Type B pancreatic cell (in vitro differentiated cells): ENCODE measurements around the gene NOSTRIN. TPM values are rescaled to one million over a fixed set of nuclear protein-coding genes. Genes with fewer than 3 reads are reported as not detected.
"Not testable (repeated sequence)": the region's sequence is repeated elsewhere in the genome, so short reads cannot be mapped to it uniquely, and the experiment has no call there.

Experiments
- DNase-seq: peaks from one replicate; pipeline ENCODE4 v3.0.0; 2021; ENCODE audit warnings: mixed read lengths; ENCODE audit not compliant: unreplicated experiment; ENCODE audit errors: extremely low spot score
- H3K27ac Mint-ChIP-seq: 2 replicates; pipeline ENCODE4 v1.8.0; 2021; ENCODE audit warnings: mild to moderate bottlenecking, mixed read lengths
- H3K27me3 Mint-ChIP-seq: 2 replicates; pipeline ENCODE4 v1.8.0; 2021; ENCODE audit warnings: mixed read lengths
- H3K36me3 Mint-ChIP-seq: 2 replicates; pipeline ENCODE4 v1.8.0; 2021; ENCODE audit warnings: mixed read lengths
- H3K4me1 Mint-ChIP-seq: one replicate; pipeline ENCODE4 v1.8.0; 2021; ENCODE audit warnings: mixed read lengths; ENCODE audit not compliant: unreplicated experiment
- H3K4me3 Mint-ChIP-seq: 2 replicates; pipeline ENCODE4 v1.8.0; 2021; ENCODE audit warnings: mild to moderate bottlenecking, mixed read lengths
- H3K9me3 Mint-ChIP-seq: 2 replicates; pipeline ENCODE4 v1.8.0; 2021; ENCODE audit warnings: mixed read lengths
- total RNA-seq: library from RNA; stranded (reverse); gene quantifications from 2 replicates; pipeline ENCODE4 v1.2.1, GENCODE V29; 2021; ENCODE audit warnings: low replicate concordance
- TF ChIP-seq, protein P1 (sequence below): fragments of 200-600 bp; sonication (generic); conservative IDR thresholded peaks from 2 replicates; pipeline ENCODE4 v1.5.0; 2021; ENCODE audit warnings: antibody characterized with exemption, mild to moderate bottlenecking

The NOSTRIN gene
- total RNA-seq, 1 donor from 2014 or later: 2.5 TPM

DNA sequence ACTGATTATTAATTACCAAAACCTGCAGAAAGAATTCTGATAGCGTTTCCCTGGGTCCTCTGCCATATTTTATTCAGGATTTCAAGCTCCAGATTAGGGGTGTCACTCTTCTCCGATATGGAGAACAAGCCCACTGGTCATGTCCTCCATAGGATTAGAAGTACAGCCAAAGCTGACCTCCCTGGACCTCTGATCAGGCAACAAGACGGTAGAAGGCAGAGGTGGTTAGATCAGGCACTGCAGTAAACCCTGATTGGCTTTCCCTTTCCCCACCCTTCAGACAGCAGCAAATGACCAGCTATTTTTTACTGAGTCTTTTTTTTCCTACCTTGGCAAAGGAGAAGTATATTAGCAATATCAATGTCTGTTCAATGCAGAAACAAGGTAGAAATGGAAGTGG lies 50.0 kb downstream of the NOSTRIN start:
- H3K27me3 Mint-ChIP-seq: no peaks in the 10 kb centered on the region
- H3K27ac Mint-ChIP-seq: no peak overlapping the region
- H3K9me3 Mint-ChIP-seq: no peaks in the 10 kb centered on the region
- TF ChIP-seq, protein P1, sequence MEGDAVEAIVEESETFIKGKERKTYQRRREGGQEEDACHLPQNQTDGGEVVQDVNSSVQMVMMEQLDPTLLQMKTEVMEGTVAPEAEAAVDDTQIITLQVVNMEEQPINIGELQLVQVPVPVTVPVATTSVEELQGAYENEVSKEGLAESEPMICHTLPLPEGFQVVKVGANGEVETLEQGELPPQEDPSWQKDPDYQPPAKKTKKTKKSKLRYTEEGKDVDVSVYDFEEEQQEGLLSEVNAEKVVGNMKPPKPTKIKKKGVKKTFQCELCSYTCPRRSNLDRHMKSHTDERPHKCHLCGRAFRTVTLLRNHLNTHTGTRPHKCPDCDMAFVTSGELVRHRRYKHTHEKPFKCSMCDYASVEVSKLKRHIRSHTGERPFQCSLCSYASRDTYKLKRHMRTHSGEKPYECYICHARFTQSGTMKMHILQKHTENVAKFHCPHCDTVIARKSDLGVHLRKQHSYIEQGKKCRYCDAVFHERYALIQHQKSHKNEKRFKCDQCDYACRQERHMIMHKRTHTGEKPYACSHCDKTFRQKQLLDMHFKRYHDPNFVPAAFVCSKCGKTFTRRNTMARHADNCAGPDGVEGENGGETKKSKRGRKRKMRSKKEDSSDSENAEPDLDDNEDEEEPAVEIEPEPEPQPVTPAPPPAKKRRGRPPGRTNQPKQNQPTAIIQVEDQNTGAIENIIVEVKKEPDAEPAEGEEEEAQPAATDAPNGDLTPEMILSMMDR: no peak
- no peak overlapping the region for H3K4me3 Mint-ChIP-seq
- no peak for DNase-seq
- peaks cover 11% of the 10 kb centered on the region for H3K4me1 Mint-ChIP-seq
- H3K36me3 Mint-ChIP-seq: peaks cover 21% of the 10 kb centered on the region

DNA sequence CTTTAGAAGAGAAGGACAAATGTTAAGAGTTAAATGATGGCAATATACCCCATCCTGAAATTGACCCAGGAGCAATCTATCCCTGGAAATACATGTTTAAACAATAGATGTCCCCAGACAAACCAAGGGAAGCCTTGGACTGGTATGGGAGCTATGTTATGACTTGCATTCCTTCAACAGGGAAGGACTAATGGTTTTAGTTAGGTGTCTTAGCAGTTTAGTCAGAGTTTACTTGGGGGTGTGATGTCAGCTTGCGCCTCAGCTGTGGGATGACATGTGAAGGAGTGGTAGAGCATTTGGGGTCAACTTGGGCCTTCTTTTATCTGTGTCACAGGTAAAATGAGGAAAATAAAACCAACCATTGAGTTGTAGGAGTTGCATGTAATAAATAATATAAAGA lies 51.0 kb downstream of the NOSTRIN start:
- Mint-ChIP-seq H3K27me3 (no peaks in the 10 kb centered on the region), H3K4me3 (no peak overlapping the region), H3K27ac (no peak overlapping the region), H3K9me3 (no peaks in the 10 kb centered on the region), H3K36me3 (peaks cover 21% of the 10 kb centered on the region), H3K4me1 (peaks cover 11% of the 10 kb centered on the region)
- TF ChIP-seq, protein P1: no peak
- DNase-seq: no peak

DNA sequence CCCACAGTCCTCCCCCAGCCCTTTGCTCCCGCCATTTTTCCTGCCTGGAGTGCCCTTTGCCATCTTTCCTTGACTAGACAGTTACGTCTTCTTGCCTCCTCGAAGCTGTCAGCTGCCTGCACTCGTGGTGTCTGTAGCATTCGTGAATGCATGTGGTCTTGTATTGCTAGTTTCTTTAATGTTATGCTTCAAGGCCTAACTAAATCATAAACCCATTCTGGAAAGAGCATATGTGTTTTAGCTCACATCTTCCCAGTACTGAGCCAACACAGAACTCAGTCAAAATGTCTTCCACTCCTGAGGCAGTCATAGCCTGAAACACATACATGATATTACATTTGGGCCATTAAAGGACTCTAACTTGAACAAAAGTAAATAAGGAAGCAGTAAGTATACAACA lies 52.2 kb downstream of the NOSTRIN start:
- Mint-ChIP-seq H3K4me3 (no peak overlapping the region), H3K27ac (no peak overlapping the region), H3K9me3 (no peaks in the 10 kb centered on the region), H3K27me3 (no peaks in the 10 kb centered on the region), H3K4me1 (peaks cover 11% of the 10 kb centered on the region), H3K36me3 (peaks cover 21% of the 10 kb centered on the region)
- TF ChIP-seq, protein P1: no peak
- no peak for DNase-seq

DNA sequence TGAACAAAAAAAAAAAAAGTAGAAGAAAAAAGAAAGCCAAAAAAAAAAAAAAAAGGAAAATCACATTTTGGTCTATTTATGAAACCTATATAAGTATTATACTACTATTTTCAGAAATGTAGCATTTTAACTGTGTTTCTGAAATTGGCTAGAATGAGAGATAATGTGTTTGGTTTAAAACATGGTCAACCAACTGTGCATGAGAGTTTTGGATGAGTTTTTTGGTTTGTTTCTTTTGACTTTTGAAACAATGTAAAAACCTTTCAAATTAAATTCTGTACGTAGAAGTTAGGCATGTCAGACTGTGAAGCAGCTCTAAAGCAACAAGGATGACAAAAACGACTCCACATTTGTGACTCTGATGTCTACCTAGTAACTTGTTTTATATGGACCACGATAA lies 53.2 kb downstream of the NOSTRIN start:
- Mint-ChIP-seq H3K4me1 (peaks cover 11% of the 10 kb centered on the region), H3K4me3 (no peak overlapping the region), H3K27ac (no peak overlapping the region), H3K36me3 (peaks cover 21% of the 10 kb centered on the region), H3K9me3 (no peaks in the 10 kb centered on the region), H3K27me3 (no peaks in the 10 kb centered on the region)
- TF ChIP-seq, protein P1: no peak
- no peak for DNase-seq

DNA sequence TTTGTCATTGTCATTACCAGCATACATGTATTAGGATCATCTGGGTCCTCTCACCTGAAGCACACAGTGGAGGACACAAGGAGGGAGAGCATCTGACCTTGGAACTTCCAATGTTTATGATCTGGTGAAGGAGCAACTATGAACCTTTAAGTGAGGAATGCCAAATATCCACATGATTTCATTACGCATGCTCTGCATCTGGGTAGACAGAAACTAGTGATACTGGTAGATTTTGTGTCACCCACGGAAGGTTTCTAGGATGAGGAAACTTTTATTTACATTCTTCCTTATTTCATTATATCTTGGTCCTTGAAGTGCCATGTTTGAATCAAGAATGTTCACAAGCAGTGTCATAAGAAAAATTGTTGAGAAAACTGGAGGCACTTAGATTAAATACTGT lies 55.7 kb downstream of the NOSTRIN start:
- Mint-ChIP-seq H3K27me3 (no peaks in the 10 kb centered on the region), H3K4me1 (peaks cover 11% of the 10 kb centered on the region), H3K4me3 (no peak overlapping the region), H3K27ac (no peak overlapping the region), H3K36me3 (peaks cover 18% of the 10 kb centered on the region), H3K9me3 (no peaks in the 10 kb centered on the region)
- no peak for DNase-seq
- TF ChIP-seq, protein P1: no peak

DNA sequence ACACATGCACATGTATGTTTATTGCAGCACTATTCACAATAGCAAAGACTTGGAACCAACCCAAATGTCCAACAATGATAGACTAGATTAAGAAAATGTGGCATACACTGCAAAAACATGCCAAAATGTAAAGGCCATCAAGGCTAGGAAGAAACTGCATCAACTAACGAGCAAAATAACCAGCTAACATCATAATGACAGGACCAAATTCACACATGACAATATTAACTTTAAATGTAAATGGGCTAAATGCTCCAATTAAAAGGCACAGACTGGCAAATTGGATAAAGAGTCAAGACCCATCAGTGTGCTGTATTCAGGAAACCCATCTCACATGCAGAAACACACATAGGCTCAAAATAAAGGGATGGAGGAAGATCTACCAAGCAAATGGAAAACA lies 64.7 kb downstream of the NOSTRIN start:
- not testable (repeated sequence) for H3K9me3 Mint-ChIP-seq, DNase-seq, H3K4me1 Mint-ChIP-seq, H3K27me3 Mint-ChIP-seq, H3K27ac Mint-ChIP-seq, H3K4me3 Mint-ChIP-seq
- H3K36me3 Mint-ChIP-seq: peaks cover 36% of the 10 kb centered on the region

DNA sequence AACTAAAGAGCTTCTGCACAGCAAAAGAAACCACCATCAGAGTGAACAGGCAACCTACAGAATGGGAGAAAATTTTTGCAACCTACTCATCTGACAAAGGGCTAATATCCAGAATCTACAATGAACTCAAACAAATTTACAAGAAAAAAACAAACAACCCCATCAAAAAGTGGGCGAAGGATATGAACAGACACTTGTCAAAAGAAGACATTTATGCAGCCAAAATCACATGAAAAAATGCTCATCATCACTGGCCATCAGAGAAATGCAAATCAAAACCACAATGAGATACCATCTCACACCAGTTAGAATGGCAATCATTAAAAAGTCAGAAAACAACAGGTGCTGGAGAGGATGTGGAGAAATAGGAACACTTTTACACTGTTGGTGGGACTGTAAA lies 67.9 kb downstream of the NOSTRIN start:
- H3K4me1 Mint-ChIP-seq, H3K4me3 Mint-ChIP-seq, H3K27ac Mint-ChIP-seq, H3K9me3 Mint-ChIP-seq, DNase-seq, H3K27me3 Mint-ChIP-seq: not testable (repeated sequence)
- peaks cover 24% of the 10 kb centered on the region for H3K36me3 Mint-ChIP-seq

DNA sequence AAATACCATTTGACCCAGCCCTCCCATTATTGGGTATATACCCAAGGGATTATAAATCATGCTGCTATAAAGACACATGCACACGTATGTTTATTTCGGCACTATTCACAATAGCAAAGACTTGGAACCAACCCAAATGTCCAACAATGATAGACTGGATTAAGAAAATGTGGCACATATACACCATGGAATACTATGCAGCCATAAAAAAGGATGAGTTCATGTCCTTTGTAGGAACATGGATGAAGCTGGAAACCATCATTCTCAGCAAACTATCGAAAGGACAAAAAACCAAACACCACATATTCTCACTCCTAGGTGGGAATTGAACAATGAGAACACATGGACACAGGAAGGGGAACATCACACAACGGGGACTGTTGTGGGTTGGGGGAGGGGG lies 68.4 kb downstream of the NOSTRIN start:
- H3K27ac Mint-ChIP-seq, DNase-seq, H3K4me3 Mint-ChIP-seq, H3K27me3 Mint-ChIP-seq, H3K9me3 Mint-ChIP-seq, H3K4me1 Mint-ChIP-seq: not testable (repeated sequence)
- H3K36me3 Mint-ChIP-seq: peaks cover 23% of the 10 kb centered on the region
